HepG2 (cell line): ENCODE data around the gene ADPRH. TPM values are rescaled to one million over a fixed set of nuclear protein-coding genes. Genes with fewer than 3 reads are reported as not detected.

ENCODE experiments used
- ATAC-seq: fragments of 200-7000 bp; cut with Tn5 transposase; 3 replicates; pipeline ENCODE4 v1.9.1; 2020; ENCODE audit warnings: mild to moderate bottlenecking, moderate library complexity
- BruUV-seq: library from RNA; stranded (reverse); fragments of 400-500 nt; replicated peaks from 2 replicates; lab custom pipeline; 2021; lab: Mats Ljungman, UMichigan
- CTCF ChIA-PET: fragments of 300-600 bp; formaldehyde crosslinking; extraction: SDS; loops from one replicate; lab custom pipeline; 2021; ENCODE audit warnings: low total read pairs, inconsistent platforms, low intra/inter-chr PET ratio; lab: Yijun Ruan, JAX
- POLR2A ChIA-PET: fragments of 350-600 bp; sonication (Branson Sonifier 250); formaldehyde crosslinking; loops from one replicate; lab custom pipeline; 2020; ENCODE audit warnings: antibody characterized with exemption, inconsistent platforms; lab: Yijun Ruan, JAX
- DNase-seq: peaks from one replicate; pipeline ENCODE4 v3.0.0-alpha.2; 2015; ENCODE audit warnings: low spot score
- FAIRE-seq: peaks from 3 replicates; lab custom pipeline; 2011; peaks lifted over from hg19 to GRCh38; lab: Jason Lieb, UNC
- H2AFZ ChIP-seq: one replicate; pipeline ENCODE4 v1.6.1; 2011; ENCODE audit warnings: low read length, inconsistent platforms
- H3K27ac ChIP-seq: fragments of 300-600 bp; 3 replicates; pipeline ENCODE4 v1.8.0; 2011; ENCODE audit warnings: mixed run types, mild to moderate bottlenecking, mixed read lengths, low read length, inconsistent platforms; ENCODE audit not compliant: insufficient read depth; ENCODE audit errors: extremely low read length
- H3K27me3 ChIP-seq, 2 experiments: fragments of 200-600 bp in 1 of 2; 2 replicates in 1 of 2; 3 replicates in 1 of 2; pipeline versions ENCODE4 v1.6.0 to v1.8.0; 2011; ENCODE audit warnings: low read length in 2 of 2, mild to moderate bottlenecking in 2 of 2, moderate library complexity in 2 of 2, inconsistent platforms in 1 of 2; ENCODE audit not compliant: insufficient read depth in 2 of 2, control insufficient read depth in 1 of 2
- H3K36me3 ChIP-seq, 2 experiments: fragments of 200-600 bp in 1 of 2; replicated peaks in 1 of 2; 2 replicates in 1 of 2; 3 replicates in 1 of 2; pipeline versions ENCODE4 v1.5.1 to v1.8.0; 2011; ENCODE audit warnings: low read length in 2 of 2, inconsistent platforms in 1 of 2; ENCODE audit not compliant: insufficient read depth in 2 of 2, control insufficient read depth in 1 of 2
- H3K4me1 ChIP-seq: 2 replicates; pipeline ENCODE4 v1.5.1; 2012; ENCODE audit warnings: low read length, inconsistent platforms; ENCODE audit not compliant: insufficient read depth
- H3K4me2 ChIP-seq: 2 replicates; pipeline ENCODE4 v1.6.0; 2011; ENCODE audit warnings: low read depth, low read length, inconsistent platforms
- H3K4me3 ChIP-seq, 3 experiments: fragments of 200-600 bp in 1 of 3; sonication (generic), shearing (Covaris generic) in 1 of 3; replicated peaks in 1 of 3; 2 replicates each; pipeline ENCODE4 v1.5.1; 2011 to 2016; ENCODE audit warnings: low read length in 3 of 3, inconsistent platforms in 2 of 3, low read depth in 2 of 3, mild to moderate bottlenecking in 2 of 3, control low read depth in 1 of 3, mixed read lengths in 1 of 3; ENCODE audit not compliant: insufficient read depth in 1 of 3
- H3K79me2 ChIP-seq: one replicate; pipeline ENCODE4 v1.6.1; 2011; ENCODE audit warnings: low read length, inconsistent platforms; ENCODE audit not compliant: insufficient read depth
- H3K9ac ChIP-seq: 2 replicates; pipeline ENCODE4 v1.6.0; 2011; ENCODE audit warnings: mild to moderate bottlenecking, low read depth, low read length, inconsistent platforms; ENCODE audit not compliant: insufficient read depth
- H3K9me3 ChIP-seq: 2 replicates; pipeline ENCODE4 v1.5.1; 2012; ENCODE audit warnings: mild to moderate bottlenecking, low read length
- H4K20me1 ChIP-seq: 2 replicates; pipeline ENCODE4 v1.6.0; 2011; ENCODE audit warnings: inconsistent platforms, mild to moderate bottlenecking, low read length, moderate library complexity; ENCODE audit not compliant: insufficient read depth
- ELK4 ChIP-seq: sonication (generic); formaldehyde crosslinking; IDR thresholded peaks from 2 replicates; pipeline ENCODE4 v1.9.0; 2021; ENCODE audit warnings: missing genetic modification reagents, borderline replicate concordance
- GMEB2 ChIP-seq: IDR thresholded peaks from 2 replicates; pipeline ENCODE4 v1.6.1; 2016; ENCODE audit warnings: missing biosample characterization, missing genetic modification reagents, low read depth
- HDAC2 ChIP-seq: sonication (generic); formaldehyde crosslinking; IDR thresholded peaks from 2 replicates; pipeline ENCODE4 v1.4.0; 2020; ENCODE audit warnings: missing genetic modification reagents
- KAT7 ChIP-seq: IDR thresholded peaks from 2 replicates; pipeline ENCODE4 v1.6.1; 2018; ENCODE audit warnings: borderline replicate concordance, missing compliant biosample characterization
- NCOA2 ChIP-seq: sonication (generic); formaldehyde crosslinking; IDR thresholded peaks from 2 replicates; pipeline ENCODE4 v1.8.0; 2022; ENCODE audit warnings: inconsistent platforms
- WGBS: methylation state at CpG from one replicate; pipeline ENCODE4 v1.1.6; 2017; ENCODE audit warnings: low lambda C conversion rate; 5-methylcytosine and 5-hydroxymethylcytosine counted together
- in situ Hi-C: cut with HindIII; loops from 2 replicates; pipeline ENCODE4 v1.10.0; 2017; ENCODE audit warnings: low pct_unique_long_range_greater_than_20kb; ENCODE audit not compliant: extremely low pct_ligation_motif_present
- intact Hi-C: fragments of 100-400 bp; cut with micrococcal nuclease; formaldehyde crosslinking; loops from one replicate; pipeline ENCODE4 v1.10.0; 2022; ENCODE audit not compliant: unreplicated experiment
- polyA plus RNA-seq, 8 experiments: library from polyadenylated mRNA; depleted of rRNA in 3 of 8; stranded (reverse) in 7 of 8; unstranded in 1 of 8; fragments of >200 nt; fragmentation: Illumina TruSeq in 4 of 8; extraction: Trizol in 4 of 8; gene quantifications; 2 replicates each; pipeline versions ENCODE4 v1.2.1 to v1.2.3, GENCODE V29; 2011 to 2016; ENCODE audit warnings: low read depth in 4 of 8, missing spikeins in 1 of 8, mixed read lengths in 1 of 8; ENCODE audit not compliant: insufficient read depth in 1 of 8
- total RNA-seq, 5 experiments: library from RNA; depleted of rRNA; stranded (reverse); fragments of >200 nt; fragmentation: Illumina TruSeq; extraction: Trizol; gene quantifications; 2 replicates each; pipeline ENCODE4 v1.2.3, GENCODE V29; 2016; ENCODE audit warnings: low read depth in 1 of 5

Gene ADPRH
- total and polyA plus RNA-seq, 2 of the 13 experiments (the other 11 are each of a cell fraction or from before 2014, with no cell fraction given) = 0.01 to 0.15 TPM

- TF ChIP-seq HDAC2 (CRISPR knock-in tag) (no peak), KAT7 (CRISPR knock-in tag) (no peak), NCOA2 (CRISPR knock-in tag) (no peak)
Measured at GRCh38 chr3:119595639-119596334, 16.5 kb downstream of the ADPRH start (continued).

- H3K4me3 ChIP-seq = no peak overlapping the region
- FAIRE-seq (no peak), DNase-seq (no peak), ATAC-seq (no peak)
- intact Hi-C loops (no loop called here), in situ Hi-C loops (no loop called here)
- WGBS = 61% methylated on average over 6 of the region's 6 CpGs
- H3K36me3 ChIP-seq = no peaks in the 10 kb centered on the region
- no peak for TF ChIP-seq ELK4
- TF ChIP-seq GMEB2 (CRISPR knock-in tag) = no peak
- no peaks in the 10 kb centered on the region for H3K9me3 ChIP-seq
- no peak overlapping the region for H2AFZ ChIP-seq
- CTCF ChIA-PET = no interaction called here
- no peaks in the 10 kb centered on the region; a peak in 1 of 5 replicates for H3K27me3 ChIP-seq
- POLR2A ChIA-PET = no interaction called here
- H3K27ac ChIP-seq = no peak overlapping the region
- H3K9ac ChIP-seq = no peak overlapping the region
- no peaks in the 10 kb centered on the region for H3K79me2 ChIP-seq
- H4K20me1 ChIP-seq = no peaks in the 10 kb centered on the region
- BruUV-seq = no TSS peak
- H3K4me2 ChIP-seq = peak overlapping the region; percentile 72; the same call in 1 of the 2 replicates
- H3K4me1 ChIP-seq = peaks cover 21% of the 10 kb centered on the region; the same call in 1 of the 2 replicates
Measured at GRCh38 chr3:119596398-119596797, 17.1 kb downstream of the ADPRH start.
